SK-MEL-5 (cell line): ENCODE measurements around the gene HEXD. TPM values are rescaled to one million over a fixed set of nuclear protein-coding genes. Genes with fewer than 3 reads are reported as not detected.

Experiments
- DNase-seq: peaks from one replicate; pipeline ENCODE4 v3.0.0-alpha.2; 2016; ENCODE audit warnings: low read depth, low spot score
- in situ Hi-C: cut with HindIII; loops from 2 replicates; pipeline ENCODE4 v1.10.0; 2016; ENCODE audit warnings: low sequenced_read_pairs, high pct_unique_total_duplicates, low pct_unique_long_range_greater_than_20kb
- total RNA-seq: library from RNA; depleted of rRNA; stranded (reverse); fragments of >200 nt; shearing (Covaris generic); gene quantifications from 2 replicates; pipeline ENCODE4 v1.2.3, GENCODE V29; 2014

HEXD gene
- total RNA-seq, 1 experiment from 2014 or later: 4.4 TPM

- DNase-seq: no peak
- in situ Hi-C loops: no loop called here
These were observed 27.2 kb upstream of the HEXD start for GRCh38 chr17:82390860-82391435.

DNA sequence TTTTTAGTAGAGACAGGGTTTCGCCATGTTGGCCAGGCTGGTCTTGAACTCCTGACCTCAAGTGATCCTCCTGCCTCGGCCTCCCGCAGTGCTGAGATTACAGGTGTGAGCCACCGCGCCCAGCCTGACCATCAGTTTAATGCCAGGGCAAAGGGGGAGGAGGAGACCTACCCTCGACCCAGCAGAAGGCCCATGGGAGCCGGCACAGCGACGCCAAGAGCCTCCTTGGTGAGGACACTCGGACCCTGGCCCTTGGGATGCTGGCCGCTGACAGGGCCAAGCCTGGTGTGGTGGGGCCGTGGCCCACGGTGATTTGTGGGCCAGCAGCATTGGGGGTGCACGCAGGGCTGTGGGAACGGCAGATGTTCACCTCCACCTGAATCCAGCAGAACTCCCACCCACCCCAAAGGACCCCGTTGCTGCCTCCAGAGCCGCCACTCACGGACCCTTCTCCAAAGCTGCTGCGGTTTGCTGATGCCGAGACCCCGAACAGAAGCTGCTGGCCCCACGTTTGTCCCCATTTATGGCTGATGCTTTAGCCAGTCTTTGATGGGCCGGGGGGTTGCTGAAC, 26.6 kb upstream of the HEXD start:
- in situ Hi-C loops: no loop called here
- no peak for DNase-seq

DNA sequence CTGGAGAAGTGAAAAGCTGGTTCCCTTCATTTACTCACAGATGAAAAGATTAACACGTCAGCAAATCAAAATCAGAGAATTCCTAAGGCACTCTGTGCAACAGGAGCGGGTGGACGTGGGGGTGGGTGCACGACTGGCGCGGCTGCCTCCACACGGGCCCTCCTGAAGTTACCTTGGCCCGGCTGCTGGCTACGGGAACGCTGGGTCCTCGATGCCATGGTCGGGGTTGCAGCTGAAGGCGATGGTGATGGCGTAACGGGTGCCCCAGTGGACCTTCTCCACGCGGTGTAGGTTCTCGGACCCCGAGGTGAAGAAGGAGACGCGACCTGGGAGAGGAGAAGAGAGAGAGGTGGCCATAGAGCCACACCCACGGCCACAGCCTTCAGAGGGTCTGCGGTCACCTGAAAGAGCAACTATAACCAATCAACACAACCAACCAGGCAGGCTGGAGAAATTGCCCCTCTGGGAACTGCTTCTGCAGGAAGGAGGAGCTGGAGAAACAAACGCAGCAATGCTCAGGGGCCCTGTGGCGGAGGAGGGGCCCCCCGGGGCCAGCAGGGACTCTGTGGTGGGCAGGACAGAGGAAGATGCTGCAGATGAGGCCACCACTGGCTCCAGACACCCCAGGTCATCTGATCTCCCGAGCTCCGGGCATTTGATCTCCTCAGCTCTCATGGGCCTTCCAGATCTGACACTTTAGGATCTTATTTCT, 25.8 kb upstream of the HEXD start:
- DNase-seq: no peak
- in situ Hi-C loops: no loop called here

DNA sequence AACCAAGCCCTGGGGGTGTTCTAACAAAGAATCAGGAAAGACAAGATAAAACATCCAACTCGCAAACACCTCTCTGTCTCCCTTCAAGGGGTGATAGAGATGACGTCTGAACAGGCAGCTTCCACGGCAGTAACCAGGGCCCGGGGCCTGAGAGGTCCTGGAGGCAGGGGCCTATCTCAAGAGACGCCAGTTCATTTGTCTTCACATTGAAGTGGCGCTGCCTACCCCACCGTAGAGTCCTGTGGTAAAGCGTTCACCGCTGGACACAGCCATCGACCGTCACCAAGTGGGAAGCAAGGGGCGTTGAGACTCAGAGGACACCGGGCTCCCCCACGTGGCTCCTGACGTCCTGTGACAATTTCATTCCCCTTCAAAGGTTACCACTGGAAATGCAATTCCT, 25.2 kb upstream of the HEXD start:
- in situ Hi-C loops: no loop called here
- no peak for DNase-seq

- no peak for DNase-seq
- in situ Hi-C loops: no loop called here
These were observed 23.9 kb upstream of the HEXD start for GRCh38 chr17:82394278-82394677.

DNA sequence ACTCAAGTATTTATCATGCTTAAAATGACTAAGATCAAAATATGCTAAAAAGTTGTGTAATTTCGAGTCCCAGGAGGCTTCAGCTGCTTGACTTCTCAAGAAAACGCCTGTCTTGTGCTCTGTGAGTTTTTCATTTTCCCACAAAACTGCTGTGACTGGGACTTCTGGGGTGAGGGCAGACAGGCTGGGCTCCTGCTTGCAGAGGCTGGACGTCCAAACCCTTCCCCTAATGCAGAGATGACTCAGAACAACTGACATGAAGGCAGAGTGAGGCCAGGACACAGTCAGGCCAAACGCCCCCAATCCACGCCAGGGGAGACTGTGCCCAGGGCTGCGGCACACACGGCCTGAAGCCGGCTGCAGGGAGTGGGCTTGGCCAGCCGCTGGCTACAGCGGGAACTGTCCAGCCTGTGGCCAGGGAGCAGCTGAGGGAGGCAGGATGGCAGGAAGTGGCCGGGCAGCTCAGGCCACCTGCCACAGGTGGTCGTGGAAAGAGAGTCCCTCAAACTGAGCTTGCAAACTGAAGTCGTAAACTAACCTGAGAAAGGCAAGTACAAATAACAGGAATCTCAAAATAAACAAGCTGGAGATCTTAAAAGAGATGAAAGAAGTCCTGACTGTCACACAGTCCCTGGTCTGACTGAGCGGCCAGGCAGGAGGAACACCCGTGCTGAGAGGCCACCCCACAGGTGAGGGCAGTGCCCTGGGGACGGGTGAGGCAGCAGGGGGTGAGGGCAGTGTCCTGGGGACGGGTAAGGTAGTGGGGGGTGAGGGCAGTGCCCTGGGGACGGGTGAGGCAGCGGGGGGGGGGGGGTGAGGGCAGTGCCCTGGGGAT, 21.3 kb upstream of the HEXD start:
- in situ Hi-C loops: no loop called here
- DNase-seq: no peak

- in situ Hi-C loops: no loop called here
- no peak for DNase-seq
These were observed 20.5 kb upstream of the HEXD start for GRCh38 chr17:82397449-82398335.

- in situ Hi-C loops: no loop called here
- no peak for DNase-seq
These were observed 19.1 kb upstream of the HEXD start for GRCh38 chr17:82399041-82399441.

DNA sequence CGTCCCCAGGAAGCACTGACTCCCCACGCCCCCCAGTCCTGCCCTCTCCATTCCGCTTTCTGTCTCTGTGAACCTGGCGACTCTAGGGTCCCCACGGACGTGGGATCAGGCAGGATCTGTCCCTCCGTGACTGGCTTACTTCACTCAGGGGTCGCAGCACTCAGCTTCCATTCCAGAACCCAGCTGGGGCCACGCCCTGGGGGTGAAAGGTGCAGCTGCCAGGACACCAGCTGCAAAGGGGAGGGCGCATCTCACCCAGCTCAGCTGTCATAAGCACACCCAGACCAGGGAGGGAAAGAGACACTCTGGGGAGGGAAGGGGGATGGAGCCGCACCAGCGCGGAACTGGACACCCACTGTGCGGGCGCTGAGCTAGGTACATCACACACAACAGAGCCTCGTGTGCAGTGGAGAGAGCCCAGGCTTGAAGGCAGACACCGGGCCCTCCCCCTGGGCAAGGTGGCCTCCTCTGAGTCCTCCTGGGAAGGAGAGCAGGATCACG, 18.5 kb upstream of the HEXD start:
- no peak for DNase-seq
- in situ Hi-C loops: no loop called here

DNA sequence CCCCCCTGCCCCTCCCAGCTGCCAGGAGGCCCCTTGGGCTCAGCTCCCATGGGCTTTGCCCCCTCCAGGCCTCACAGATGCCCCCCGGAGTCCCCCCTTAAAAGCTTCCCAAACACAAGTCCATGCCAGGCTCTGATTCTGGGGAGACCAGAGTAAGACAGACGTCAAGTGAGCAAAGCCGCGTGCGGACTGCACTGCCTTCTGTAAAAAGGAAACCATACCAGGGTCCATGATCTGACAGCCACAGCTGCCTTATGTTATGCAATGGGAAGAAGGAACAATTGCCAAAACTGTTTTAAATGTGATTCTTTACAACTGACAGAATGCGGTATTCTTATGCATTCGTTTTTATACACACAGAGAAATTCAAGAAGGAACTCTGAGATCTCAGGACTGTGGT, 17.9 kb upstream of the HEXD start:
- no peak for DNase-seq
- in situ Hi-C loops: no loop called here

- in situ Hi-C loops: no loop called here
- DNase-seq: no peak
These were observed 17.3 kb upstream of the HEXD start for GRCh38 chr17:82400830-82401229.

- no peak for DNase-seq
- in situ Hi-C loops: no loop called here
These were observed 15.3 kb upstream of the HEXD start for GRCh38 chr17:82402865-82403264.

DNA sequence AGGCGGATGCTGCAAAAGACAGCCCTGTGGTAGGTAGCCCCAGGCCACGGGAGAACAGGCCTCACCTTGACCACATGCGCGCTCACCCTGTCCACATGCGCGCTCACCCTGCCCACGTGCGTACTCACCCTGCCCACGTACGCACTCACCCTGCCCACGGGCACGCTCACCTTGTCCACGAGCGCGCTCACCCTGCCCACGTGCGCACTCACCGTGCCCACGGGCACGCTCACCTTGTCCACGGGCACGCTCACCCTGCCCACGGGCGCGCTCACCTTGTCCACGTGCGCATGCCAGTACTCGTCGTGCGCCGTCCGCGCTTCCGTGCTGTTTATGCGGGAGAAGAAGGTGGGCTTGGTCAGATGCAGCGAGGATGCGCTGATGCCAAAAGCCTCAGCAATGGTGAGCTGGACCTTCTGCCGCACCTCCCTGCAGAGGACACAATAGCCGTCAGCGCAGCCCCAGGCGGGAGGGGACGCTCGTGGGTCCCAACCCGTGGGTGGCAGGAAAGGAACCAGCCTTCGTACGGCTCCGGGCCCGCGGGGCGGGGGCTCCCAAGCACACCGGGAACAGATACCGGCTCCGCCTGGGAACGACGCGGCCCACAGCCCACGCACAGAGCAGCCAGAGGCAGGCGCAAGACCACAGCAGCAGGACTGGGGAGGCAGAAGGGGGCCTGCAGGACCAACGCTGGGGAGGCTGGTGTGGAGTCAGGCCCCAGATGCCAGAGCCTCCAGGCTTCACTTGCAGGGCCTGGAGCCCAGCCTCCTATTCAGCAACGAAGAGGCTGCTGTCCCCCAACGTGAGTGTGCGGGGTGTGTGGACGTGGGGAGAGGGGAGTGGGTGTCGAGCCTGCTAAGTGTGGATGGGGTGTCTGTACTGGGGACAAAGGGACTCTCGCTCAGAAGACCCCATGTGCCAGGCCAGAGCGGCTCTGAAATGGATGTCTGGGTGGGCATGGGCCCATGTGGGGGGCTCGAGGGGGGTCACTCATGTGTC, 14.2 kb upstream of the HEXD start:
- in situ Hi-C loops: no loop called here

DNA sequence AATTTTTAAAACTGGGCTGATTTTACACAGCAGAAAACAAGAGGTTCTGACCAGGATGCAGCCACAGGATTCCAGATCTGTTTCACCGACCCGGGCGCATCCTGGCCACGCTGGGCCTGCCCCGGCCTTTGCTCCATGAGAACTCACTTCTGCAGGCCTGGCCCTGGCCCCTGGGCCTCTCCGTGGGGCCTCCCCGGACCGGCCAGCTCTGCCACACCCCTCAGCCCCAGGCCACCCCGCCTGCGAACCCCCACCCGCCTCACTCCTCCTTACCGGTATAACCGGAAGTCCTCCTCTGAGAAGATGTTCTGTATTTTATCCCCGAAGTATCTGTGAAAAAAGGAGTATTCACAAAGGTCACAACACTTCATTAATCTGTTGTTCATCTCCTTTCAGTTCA, 13.1 kb upstream of the HEXD start:
- in situ Hi-C loops: no loop called here

More for the DNA sequence above, 14.2 kb upstream of the HEXD start:
- no peak for DNase-seq

DNA sequence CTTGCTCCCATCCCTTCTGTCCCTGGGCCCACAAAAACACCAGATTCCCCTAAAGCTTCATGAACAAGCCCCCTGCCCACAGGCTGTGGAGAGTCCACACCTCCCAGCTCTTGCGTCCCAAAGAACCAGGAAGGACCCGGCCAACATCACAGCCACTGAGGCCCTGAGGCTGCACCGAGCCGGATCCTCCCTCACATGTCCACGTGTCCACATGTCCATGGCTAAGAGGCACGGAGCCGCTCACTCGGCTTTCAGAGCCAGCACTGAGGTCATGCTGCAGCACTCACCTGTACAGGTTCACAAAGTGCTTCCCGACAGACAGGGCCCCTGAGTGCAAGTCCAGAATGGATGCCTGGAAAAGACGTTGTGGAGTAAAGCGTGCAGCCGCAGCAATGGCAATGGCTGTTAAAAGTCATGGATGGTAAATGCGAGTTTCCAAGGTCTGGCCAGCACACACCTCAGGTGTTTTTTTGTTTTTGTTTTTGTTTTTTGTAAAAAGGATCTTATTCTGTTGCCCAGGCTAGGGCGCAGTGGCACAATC, 11.9 kb upstream of the HEXD start:
- no peak for DNase-seq
- in situ Hi-C loops: no loop called here

More for the DNA sequence above, 13.1 kb upstream of the HEXD start:
- no peak for DNase-seq

GRCh38 chr17:82407255-82407654, 10.9 kb upstream of the HEXD start:
- no peak for DNase-seq
- in situ Hi-C loops: no loop called here
